ENCODE measurements around the gene TLE1.
"Not testable (repeated sequence)": the region's sequence is repeated elsewhere in the genome, so short reads cannot be mapped to it uniquely, and the experiment has no call there.

TLE1 gene

DNA sequence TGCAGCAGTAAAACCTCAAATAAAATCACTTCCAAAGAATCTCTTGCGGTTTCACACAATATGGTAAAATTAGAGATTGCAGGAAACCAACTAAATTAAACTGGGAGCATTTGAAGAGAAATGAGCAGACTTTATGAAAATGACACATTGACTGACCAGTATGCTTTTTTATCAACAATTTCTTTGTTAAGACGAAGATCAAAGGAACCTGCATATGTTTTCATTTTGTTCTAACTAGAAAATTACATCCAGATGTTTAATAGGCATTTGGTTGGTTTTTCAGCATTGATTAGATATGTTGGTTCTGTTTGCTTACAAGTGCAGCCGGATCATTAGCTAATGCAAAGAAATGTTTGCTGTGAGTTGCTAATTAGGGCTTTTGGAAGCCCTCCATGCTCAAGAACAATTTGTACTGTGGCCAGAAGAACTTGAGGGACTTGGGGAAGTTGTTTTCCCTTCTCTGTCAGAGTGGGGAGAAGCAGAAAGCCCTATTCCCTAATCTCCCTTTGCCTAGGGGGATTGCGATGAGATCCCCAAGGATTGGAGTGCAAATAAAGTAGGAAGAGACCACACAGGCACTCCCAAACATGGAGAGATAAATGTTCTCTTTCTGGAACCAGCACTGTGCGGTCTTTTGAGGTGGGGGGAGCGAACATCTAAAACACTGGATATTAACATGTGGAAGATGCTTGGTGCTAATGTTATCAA is 4.5 kb upstream of the TLE1 start:
- TF ChIP-seq, protein P1, sequence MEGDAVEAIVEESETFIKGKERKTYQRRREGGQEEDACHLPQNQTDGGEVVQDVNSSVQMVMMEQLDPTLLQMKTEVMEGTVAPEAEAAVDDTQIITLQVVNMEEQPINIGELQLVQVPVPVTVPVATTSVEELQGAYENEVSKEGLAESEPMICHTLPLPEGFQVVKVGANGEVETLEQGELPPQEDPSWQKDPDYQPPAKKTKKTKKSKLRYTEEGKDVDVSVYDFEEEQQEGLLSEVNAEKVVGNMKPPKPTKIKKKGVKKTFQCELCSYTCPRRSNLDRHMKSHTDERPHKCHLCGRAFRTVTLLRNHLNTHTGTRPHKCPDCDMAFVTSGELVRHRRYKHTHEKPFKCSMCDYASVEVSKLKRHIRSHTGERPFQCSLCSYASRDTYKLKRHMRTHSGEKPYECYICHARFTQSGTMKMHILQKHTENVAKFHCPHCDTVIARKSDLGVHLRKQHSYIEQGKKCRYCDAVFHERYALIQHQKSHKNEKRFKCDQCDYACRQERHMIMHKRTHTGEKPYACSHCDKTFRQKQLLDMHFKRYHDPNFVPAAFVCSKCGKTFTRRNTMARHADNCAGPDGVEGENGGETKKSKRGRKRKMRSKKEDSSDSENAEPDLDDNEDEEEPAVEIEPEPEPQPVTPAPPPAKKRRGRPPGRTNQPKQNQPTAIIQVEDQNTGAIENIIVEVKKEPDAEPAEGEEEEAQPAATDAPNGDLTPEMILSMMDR (IDR thresholded peaks at IDR 0.05; ENCODE audit: low read length, missing control alignments) = no peak
- no peak overlapping the region for H3K4me3 ChIP-seq (replicated peaks; ENCODE audit: low read depth, low read length)
- no peak for DNase-seq (ENCODE audit: low read depth)

DNA sequence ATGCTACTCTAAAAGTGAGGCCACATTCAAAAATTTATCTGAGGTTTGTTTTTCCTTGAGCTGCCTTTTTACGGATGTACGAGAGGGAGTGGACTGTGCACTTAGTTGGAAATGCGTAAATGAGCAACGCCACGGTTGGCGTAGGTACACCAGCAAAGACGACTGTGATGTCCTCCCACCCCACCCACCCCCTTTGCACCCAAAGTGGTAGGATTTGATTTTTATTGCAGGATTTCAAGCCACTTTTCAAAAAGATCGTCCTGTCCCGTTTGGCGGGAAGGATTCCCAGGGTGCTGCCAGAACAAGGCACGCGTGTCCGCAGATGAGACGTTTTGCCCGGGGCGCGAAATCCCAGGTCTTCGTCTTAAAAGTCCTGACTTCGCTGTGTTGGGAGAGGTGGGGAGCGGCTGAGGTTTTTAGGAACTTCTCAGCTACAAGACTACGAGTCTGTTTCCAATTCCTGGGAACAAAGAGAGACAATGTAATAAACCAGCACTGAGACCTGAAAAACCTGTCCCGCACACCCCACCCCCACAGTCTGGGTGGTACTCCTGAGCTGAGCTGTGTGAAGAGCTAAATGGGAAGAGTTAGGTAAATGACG is 1.0 kb upstream of the TLE1 start:
- peak overlapping the region; percentile 65 for H3K4me3 ChIP-seq (replicated peaks; ENCODE audit: low read depth, low read length)
- TF ChIP-seq, protein P1 (IDR thresholded peaks at IDR 0.05; ENCODE audit: low read length, missing control alignments) = no peak
- DNase-seq (ENCODE audit: low read depth) = peak; percentile 62

- peak overlapping the region; percentile 85 for H3K4me3 ChIP-seq (replicated peaks; ENCODE audit: low read depth, low read length)
- DNase-seq (ENCODE audit: low read depth) = not testable (repeated sequence)
Observed at GRCh38 chr9:81689093-81689342, 329 bp downstream of the TLE1 start.

- peak; percentile 63 for DNase-seq (ENCODE audit: low read depth)
- H3K4me3 ChIP-seq (replicated peaks; ENCODE audit: low read depth, low read length) = peak overlapping the region; percentile 85
Observed at GRCh38 chr9:81688262-81689092, 870 bp downstream of the TLE1 start.

DNA sequence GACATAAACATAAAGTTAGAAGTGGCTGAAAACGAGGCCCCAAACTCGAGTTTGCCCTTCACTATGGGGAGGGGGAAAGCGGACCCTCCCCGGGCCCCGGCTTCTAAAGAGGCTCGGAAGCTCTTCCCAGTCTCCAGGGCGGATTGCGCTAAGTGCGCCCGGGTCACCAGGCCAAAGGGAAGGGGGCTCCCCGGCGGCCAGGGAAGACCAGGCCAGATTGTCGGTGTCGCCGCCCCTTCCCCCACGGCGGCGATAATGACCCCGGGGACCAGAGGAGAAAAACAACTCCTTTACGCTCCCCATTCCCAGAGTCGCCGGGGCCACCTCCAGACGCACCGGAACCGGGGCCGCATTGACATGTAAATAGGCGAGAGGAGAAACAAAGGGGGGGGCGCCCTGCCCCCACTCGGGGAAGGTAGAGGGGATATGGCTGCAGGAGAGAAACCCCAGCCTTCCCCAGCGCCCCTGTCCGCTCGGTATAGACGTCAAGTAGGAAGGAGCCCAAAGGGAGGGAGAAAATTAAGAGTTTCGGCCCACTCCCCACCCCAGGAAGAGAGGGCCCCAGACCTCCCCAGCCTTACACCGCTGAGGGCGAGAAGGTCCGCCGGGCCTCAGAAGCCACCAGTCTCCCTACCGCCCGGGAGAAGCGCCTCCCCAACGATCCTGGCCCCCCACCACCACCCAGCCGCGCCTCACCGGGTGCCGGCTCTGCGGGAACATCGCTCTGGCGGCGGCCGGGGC is 1.7 kb downstream of the TLE1 start:
- H3K4me3 ChIP-seq (replicated peaks; ENCODE audit: low read depth, low read length) = peak overlapping the region; percentile 85
- peak; percentile 27 for DNase-seq (ENCODE audit: low read depth)
- TF ChIP-seq, protein P1 (IDR thresholded peaks at IDR 0.05; ENCODE audit: low read length, missing control alignments) = no peak

DNA sequence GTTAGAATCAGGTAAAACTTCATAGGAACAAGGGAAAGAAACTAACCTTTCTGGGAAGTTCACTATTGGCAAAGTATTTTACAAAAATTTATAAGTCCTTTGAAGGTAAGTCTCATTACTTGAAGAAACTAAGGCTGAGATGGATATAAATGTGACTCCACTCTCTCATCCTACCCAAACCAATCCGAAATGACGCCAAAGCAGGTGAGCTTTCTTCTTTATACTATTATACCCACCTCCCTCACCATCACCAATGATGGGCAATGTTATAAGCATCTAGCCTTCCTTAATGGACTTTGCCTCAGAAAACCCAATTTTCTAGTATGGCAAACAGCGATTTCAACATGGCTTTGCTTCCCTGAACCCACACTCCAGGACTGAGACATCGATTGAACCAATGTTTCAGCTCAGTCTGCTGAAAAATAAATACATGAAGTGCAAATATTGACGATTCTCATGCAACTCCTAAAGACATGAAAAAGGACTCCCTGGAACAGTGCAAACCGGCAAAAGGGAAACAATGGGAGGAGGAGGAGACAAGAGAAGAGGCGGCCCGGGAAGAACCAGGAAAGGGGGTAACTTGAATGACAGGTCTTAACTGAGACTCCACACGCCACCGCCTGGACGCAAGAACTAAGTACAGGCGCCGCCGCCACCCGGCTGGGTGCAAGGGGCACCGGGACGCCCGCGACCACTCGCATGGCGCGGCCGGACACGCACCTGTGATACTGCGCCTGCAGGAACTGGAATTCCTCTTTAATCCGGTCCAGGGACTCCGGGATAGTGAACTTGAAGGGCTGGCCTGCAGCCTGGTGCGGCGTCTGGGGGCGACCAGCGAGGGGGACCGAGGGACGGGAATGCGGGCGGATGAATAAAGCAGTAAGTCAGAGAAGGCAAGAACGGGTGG is 2.5 kb downstream of the TLE1 start:
- TF ChIP-seq, protein P1 (IDR thresholded peaks at IDR 0.05; ENCODE audit: low read length, missing control alignments) = peak; percentile 48
- peak; percentile 91 for DNase-seq (ENCODE audit: low read depth)
- peak overlapping the region; percentile 85 for H3K4me3 ChIP-seq (replicated peaks; ENCODE audit: low read depth, low read length)
